H1 (cell line): ENCODE measurements around the gene SLIT3. TPM values are rescaled to one million over a fixed set of nuclear protein-coding genes. Genes with fewer than 3 reads are reported as not detected.

Source experiments
- CTCF ChIA-PET: fragments of 300-600 bp; sonication (Branson Sonifier 250); formaldehyde crosslinking; loops from one replicate; lab custom pipeline; 2021; ENCODE audit not compliant: partially characterized antibody; lab: Charles Lee
- POLR2A ChIA-PET: fragments of 300-600 bp; sonication (Branson Sonifier 250); formaldehyde crosslinking; loops from one replicate; lab custom pipeline; 2021; ENCODE audit warnings: inconsistent platforms; ENCODE audit not compliant: partially characterized antibody; lab: Charles Lee
- DNase-seq, 2 experiments: peaks; one replicate each; pipeline versions ENCODE4 v3.0.0 to v3.0.0-alpha.2; 2010 to 2022; ENCODE audit warnings: low spot score in 2 of 2, low read depth in 1 of 2, mixed read lengths in 1 of 2
- FAIRE-seq: peaks from 2 replicates; lab custom pipeline; 2011; peaks lifted over from hg19 to GRCh38; lab: Jason Lieb, UNC
- H2AFZ ChIP-seq: 2 replicates; pipeline ENCODE4 v1.8.1; 2012; ENCODE audit warnings: low read length, inconsistent platforms
- H2AK5ac ChIP-seq: 2 replicates; pipeline ENCODE4 v1.6.1; 2013; ENCODE audit warnings: low read depth, low read length
- H2BK120ac ChIP-seq: replicated peaks from 2 replicates; pipeline ENCODE3; 2013; ENCODE audit warnings: low read depth, low read length, inconsistent platforms
- H2BK12ac ChIP-seq: 2 replicates; pipeline ENCODE4 v1.6.1; 2013; ENCODE audit warnings: low read depth, low read length
- H2BK15ac ChIP-seq: 2 replicates; pipeline ENCODE4 v1.6.1; 2013; ENCODE audit warnings: low read length
- H2BK20ac ChIP-seq: 2 replicates; pipeline ENCODE4 v1.6.1; 2013; ENCODE audit warnings: low read length
- H2BK5ac ChIP-seq: 2 replicates; pipeline ENCODE4 v1.6.1; 2013; ENCODE audit warnings: low read depth, low read length
- H3K14ac ChIP-seq: 2 replicates; pipeline ENCODE4 v1.6.1; 2013; ENCODE audit warnings: inconsistent platforms; ENCODE audit not compliant: insufficient read length
- H3K18ac ChIP-seq: 2 replicates; pipeline ENCODE4 v1.6.1; 2013; ENCODE audit warnings: low read length; ENCODE audit errors: extremely low read depth
- H3K23ac ChIP-seq: 2 replicates; pipeline ENCODE4 v1.6.1; 2013; ENCODE audit warnings: inconsistent platforms; ENCODE audit not compliant: insufficient read length
- H3K23me2 ChIP-seq: 2 replicates; pipeline ENCODE4 v1.6.1; 2013; ENCODE audit warnings: low read depth, low read length
- H3K27ac ChIP-seq: 2 replicates; pipeline ENCODE4 v1.6.1; 2011; ENCODE audit warnings: low read depth, low read length, inconsistent platforms
- H3K27me3 ChIP-seq, 4 experiments: replicated peaks in 1 of 4; 1 replicate in 1 of 4; 2 replicates in 3 of 4; pipeline versions ENCODE4 v1.6.1 to v1.8.1; 2011 to 2013; ENCODE audit warnings: low read length in 3 of 4, mild to moderate bottlenecking in 3 of 4, inconsistent platforms in 2 of 4, mixed read lengths in 2 of 4, moderate library complexity in 1 of 4; ENCODE audit not compliant: control insufficient read depth in 3 of 4, insufficient read depth in 3 of 4; ENCODE audit errors: extremely low read depth in 1 of 4
- H3K36me3 ChIP-seq, 4 experiments: 2 replicates each; pipeline versions ENCODE4 v1.6.1 to v1.8.1; 2011 to 2013; ENCODE audit warnings: mild to moderate bottlenecking in 4 of 4, low read length in 3 of 4, moderate library complexity in 2 of 4, control low read depth in 1 of 4, inconsistent platforms in 1 of 4; ENCODE audit not compliant: insufficient read depth in 4 of 4, control insufficient read depth in 2 of 4
- H3K4ac ChIP-seq: replicated peaks from 2 replicates; pipeline ENCODE3; 2013; ENCODE audit warnings: low read length, low read depth, mixed read lengths, inconsistent platforms; ENCODE audit not compliant: insufficient read length
- H3K4me1 ChIP-seq, 4 experiments: replicated peaks in 1 of 4; 1 replicate in 1 of 4; 2 replicates in 3 of 4; pipeline versions ENCODE4 v1.6.1 to v1.8.1; 2011 to 2013; ENCODE audit warnings: low read length in 3 of 4, inconsistent platforms in 2 of 4, mixed read lengths in 1 of 4; ENCODE audit not compliant: insufficient read depth in 4 of 4, control insufficient read depth in 3 of 4
- H3K4me2 ChIP-seq, 2 experiments: 2 replicates each; pipeline versions ENCODE4 v1.6.1 to v1.8.1; 2011 to 2013; ENCODE audit warnings: low read depth in 2 of 2, low read length in 2 of 2, control low read depth in 1 of 2, inconsistent platforms in 1 of 2, mild to moderate bottlenecking in 1 of 2; ENCODE audit not compliant: insufficient read depth in 1 of 2
- H3K4me3 ChIP-seq, 4 experiments: fragments of 200-600, 300-600 bp in 1 of 4; sonication (generic), shearing (Covaris generic), sonication (Bioruptor Twin) in 1 of 4; 2 replicates each; pipeline versions ENCODE4 v1.5.1 to v1.8.1; 2011 to 2016; ENCODE audit warnings: low read length in 4 of 4, low read depth in 3 of 4, control low read depth in 2 of 4, inconsistent platforms in 2 of 4, mild to moderate bottlenecking in 2 of 4, mixed read lengths in 1 of 4, moderate library complexity in 1 of 4; ENCODE audit not compliant: insufficient read depth in 2 of 4; ENCODE audit errors: extremely low read depth in 1 of 4
- H3K56ac ChIP-seq: replicated peaks from 2 replicates; pipeline ENCODE3; 2013; ENCODE audit warnings: low read depth, mild to moderate bottlenecking, mixed read lengths, low read length, inconsistent platforms; ENCODE audit not compliant: insufficient read length
- H3K79me1 ChIP-seq: 2 replicates; pipeline ENCODE4 v1.6.1; 2013; ENCODE audit warnings: low read depth, low read length, control low read depth
- H3K79me2 ChIP-seq, 2 experiments: 2 replicates each; pipeline versions ENCODE4 v1.6.1 to v1.8.1; 2012 to 2013; ENCODE audit warnings: low read length in 2 of 2, mild to moderate bottlenecking in 2 of 2, inconsistent platforms in 1 of 2; ENCODE audit not compliant: insufficient read depth in 2 of 2, control insufficient read depth in 1 of 2
- H3K9ac ChIP-seq, 4 experiments: replicated peaks in 1 of 4; 1 replicate in 1 of 4; 2 replicates in 3 of 4; pipeline versions ENCODE4 v1.6.1 to v1.8.1; 2011 to 2013; ENCODE audit warnings: low read depth in 3 of 4, low read length in 3 of 4, control low read depth in 2 of 4, mild to moderate bottlenecking in 2 of 4, moderate library complexity in 2 of 4, inconsistent platforms in 1 of 4; ENCODE audit errors: extremely low read depth in 1 of 4
- H3K9me3 ChIP-seq, 2 experiments: 2 replicates each; pipeline versions ENCODE4 v1.6.1 to v1.8.1; 2012 to 2013; ENCODE audit warnings: mild to moderate bottlenecking in 2 of 2, moderate library complexity in 2 of 2, control low read depth in 1 of 2, inconsistent platforms in 1 of 2, low read depth in 1 of 2, low read length in 1 of 2, mixed read lengths in 1 of 2; ENCODE audit not compliant: insufficient read depth in 2 of 2
- H4K20me1 ChIP-seq, 2 experiments: replicated peaks in 1 of 2; 2 replicates each; pipeline versions ENCODE3 to v1.8.1; 2011 to 2013; ENCODE audit warnings: inconsistent platforms in 2 of 2, low read length in 2 of 2, mild to moderate bottlenecking in 1 of 2; ENCODE audit not compliant: insufficient read depth in 2 of 2, control insufficient read depth in 1 of 2
- H4K5ac ChIP-seq: 2 replicates; pipeline ENCODE4 v1.6.1; 2013; ENCODE audit warnings: low read length, low read depth, mixed read lengths, inconsistent platforms; ENCODE audit not compliant: insufficient read length
- H4K8ac ChIP-seq: 2 replicates; pipeline ENCODE4 v1.8.0; 2013; ENCODE audit warnings: mild to moderate bottlenecking, moderate library complexity, low read length, inconsistent platforms; ENCODE audit not compliant: insufficient read depth; ENCODE audit errors: extremely low read depth
- H4K91ac ChIP-seq: replicated peaks from 2 replicates; pipeline ENCODE3; 2013; ENCODE audit warnings: low read length, mixed read lengths, inconsistent platforms; ENCODE audit not compliant: insufficient read length
- CBX8 ChIP-seq: fragments of 300-800, 300-1000 bp; sonication (generic); IDR thresholded peaks from 2 replicates; pipeline ENCODE4 v1.7.1; 2016; ENCODE audit warnings: low read depth, low read length, borderline replicate concordance
- CHD2 ChIP-seq: IDR thresholded peaks from 2 replicates; pipeline ENCODE4 v1.6.1; 2012; ENCODE audit warnings: low read length, improper control_type of control experiment
- KDM5A ChIP-seq: fragments of 200-600 bp; IDR thresholded peaks from 2 replicates; pipeline ENCODE4 v1.7.1; 2012; ENCODE audit warnings: mild to moderate bottlenecking, low read length, inconsistent platforms, mixed read lengths
- POLR2AphosphoS5 ChIP-seq: IDR thresholded peaks from 2 replicates; pipeline ENCODE4 v1.6.1; 2011; ENCODE audit warnings: low read depth, low read length
- POU5F1 ChIP-seq: IDR thresholded peaks from 2 replicates; pipeline ENCODE4 v1.6.1; 2011; ENCODE audit warnings: low read depth, mild to moderate bottlenecking, low read length, moderate library complexity
- RXRA ChIP-seq: IDR thresholded peaks from 2 replicates; pipeline ENCODE4 v1.6.1; 2011; ENCODE audit warnings: low read depth, mild to moderate bottlenecking, low read length, moderate library complexity; ENCODE audit not compliant: insufficient read depth
- SIX5 ChIP-seq: IDR thresholded peaks from 2 replicates; pipeline ENCODE4 v1.6.1; 2011; ENCODE audit warnings: mild to moderate bottlenecking, low read depth, low read length
- SRF ChIP-seq: IDR thresholded peaks from 2 replicates; pipeline ENCODE4 v1.6.1; 2011; ENCODE audit warnings: mild to moderate bottlenecking, low read depth, low read length, moderate library complexity
- WGBS, 2 experiments: shearing (Covaris generic) in 1 of 2; methylation state at CpG; one replicate each; pipeline versions ENCODE4 v1.1.6 to v1.1.7; 2013 to 2015; ENCODE audit warnings: low lambda C conversion rate in 2 of 2, mixed read lengths in 2 of 2, inconsistent platforms in 1 of 2, low coverage in 1 of 2, missing lambda C conversion rate in 1 of 2; ENCODE audit not compliant: insufficient replicate concordance in 2 of 2, insufficient coverage in 1 of 2, insufficient read length in 1 of 2; ENCODE audit errors: extremely low coverage in 1 of 2, missing lambda C conversion rate in 1 of 2; 5-methylcytosine and 5-hydroxymethylcytosine counted together
- polyA plus RNA-seq, 7 experiments: library from polyadenylated mRNA; depleted of rRNA in 3 of 7; stranded (reverse) in 5 of 7; unstranded in 2 of 7; fragments of >200 nt in 5 of 7; fragments of 200-250 nt in 2 of 7; gene quantifications; 1 replicate in 5 of 7; 2 replicates in 1 of 7; 4 replicates in 1 of 7; pipeline versions ENCODE4 v1.2.1 to v1.2.3, GENCODE V29; 2011 to 2013; ENCODE audit warnings: missing spikeins in 2 of 7, mixed read lengths in 2 of 7
- total RNA-seq: library from RNA; stranded (reverse); fragmentation: NEBNext Ultra II Directional; extraction: Animal tissue kit (Norgen Biotek cat#: 25700); gene quantifications from 2 replicates; pipeline ENCODE4 v1.2.1, GENCODE V29; 2021

Gene SLIT3
- total and polyA plus RNA-seq, 2 of the 8 experiments (the other 6 are each of a cell fraction or from before 2014, with no cell fraction given) = 1.1 to 1.2 TPM

DNA sequence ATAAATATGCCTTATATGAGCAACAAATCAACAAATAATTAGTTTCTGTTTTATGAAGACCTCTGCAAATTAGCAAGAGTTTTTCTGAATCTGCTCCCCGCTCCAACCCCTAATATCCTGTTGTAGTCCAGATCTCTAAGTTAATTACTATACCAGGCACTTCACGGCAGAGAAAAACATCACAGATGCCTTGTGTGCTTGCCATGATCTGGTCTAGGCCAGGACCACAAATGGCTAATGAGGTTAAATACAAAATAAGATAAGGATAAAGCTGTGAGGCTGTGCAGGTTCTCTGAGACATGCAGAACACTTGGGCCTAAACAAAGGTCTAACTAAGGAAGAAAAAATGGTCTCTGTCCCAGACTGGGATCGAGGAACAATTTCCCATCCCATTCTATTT is 150.8 kb downstream of the SLIT3 start:
- H2AFZ ChIP-seq = no peak overlapping the region
- peaks cover 0 to 6% (median 5%) of the 10 kb centered on the region in 4 experiments; a peak in 3 of 7 replicates for H3K4me1 ChIP-seq
- H4K8ac ChIP-seq = no peak overlapping the region
- TF ChIP-seq POLR2AphosphoS5 (no peak), SIX5 (no peak), POU5F1 (no peak), RXRA (no peak), KDM5A (no peak), SRF (no peak), CHD2 (no peak), CBX8 (no peak)
- H2AK5ac ChIP-seq = no peak overlapping the region
- H2BK15ac ChIP-seq = no peak overlapping the region
- H4K20me1 ChIP-seq = no peaks in the 10 kb centered on the region
- H3K79me2 ChIP-seq = no peaks in the 10 kb centered on the region
- H3K14ac ChIP-seq = no peak overlapping the region
- peak overlapping the region; percentile 60 for H3K56ac ChIP-seq
- no peak overlapping the region for H3K4me3 ChIP-seq
- H3K4me2 ChIP-seq = no peak overlapping the region
- H2BK12ac ChIP-seq = no peak overlapping the region
- H2BK120ac ChIP-seq = no peak overlapping the region
- H3K4ac ChIP-seq = no peak overlapping the region
- DNase-seq (no peak), FAIRE-seq (no peak)
- H3K9me3 ChIP-seq = no peaks in the 10 kb centered on the region
- no peak overlapping the region for H2BK20ac ChIP-seq
- H4K91ac ChIP-seq = no peak overlapping the region
- no peaks in the 10 kb centered on the region; the same call in 1 of the 2 replicates for H3K23me2 ChIP-seq
- H3K79me1 ChIP-seq = no peaks in the 10 kb centered on the region
- no peak overlapping the region for H3K9ac ChIP-seq
- 96% methylated on average over 3 of the region's 3 CpGs; no CpG with 5 or more reads in 1 of the 2 experiments for WGBS, 2 experiments
- no peak overlapping the region for H3K27ac ChIP-seq
- H3K36me3 ChIP-seq = no peaks in the 10 kb centered on the region
- no peak overlapping the region for H4K5ac ChIP-seq
- ChIA-PET POLR2A (no interaction called here), CTCF (interaction anchor here (0.7 to 9.8 kb wide), 15 partner anchors 11 to 431 kb away, joined by 3 to 69 read pairs (median 4); no protein-coding TSS in a partner anchor)
- no peaks in the 10 kb centered on the region for H3K27me3 ChIP-seq
- no peak overlapping the region for H3K23ac ChIP-seq
- no peak overlapping the region for H3K18ac ChIP-seq
- H2BK5ac ChIP-seq = no peak overlapping the region
